Stimulated activated CD4-positive, alpha-beta T cell treated with anti-CD3 and anti-CD28 coated beads, Interleukin-4, amount 100 ng/mL, for 4 hours (primary cell): Measurements from ENCODE around the gene LTA4H.

ENCODE experiments used
- DNase-seq, 2 experiments: peaks; one replicate each; pipeline ENCODE4 v3.0.0-alpha.2; 2020

LTA4H gene

DNA sequence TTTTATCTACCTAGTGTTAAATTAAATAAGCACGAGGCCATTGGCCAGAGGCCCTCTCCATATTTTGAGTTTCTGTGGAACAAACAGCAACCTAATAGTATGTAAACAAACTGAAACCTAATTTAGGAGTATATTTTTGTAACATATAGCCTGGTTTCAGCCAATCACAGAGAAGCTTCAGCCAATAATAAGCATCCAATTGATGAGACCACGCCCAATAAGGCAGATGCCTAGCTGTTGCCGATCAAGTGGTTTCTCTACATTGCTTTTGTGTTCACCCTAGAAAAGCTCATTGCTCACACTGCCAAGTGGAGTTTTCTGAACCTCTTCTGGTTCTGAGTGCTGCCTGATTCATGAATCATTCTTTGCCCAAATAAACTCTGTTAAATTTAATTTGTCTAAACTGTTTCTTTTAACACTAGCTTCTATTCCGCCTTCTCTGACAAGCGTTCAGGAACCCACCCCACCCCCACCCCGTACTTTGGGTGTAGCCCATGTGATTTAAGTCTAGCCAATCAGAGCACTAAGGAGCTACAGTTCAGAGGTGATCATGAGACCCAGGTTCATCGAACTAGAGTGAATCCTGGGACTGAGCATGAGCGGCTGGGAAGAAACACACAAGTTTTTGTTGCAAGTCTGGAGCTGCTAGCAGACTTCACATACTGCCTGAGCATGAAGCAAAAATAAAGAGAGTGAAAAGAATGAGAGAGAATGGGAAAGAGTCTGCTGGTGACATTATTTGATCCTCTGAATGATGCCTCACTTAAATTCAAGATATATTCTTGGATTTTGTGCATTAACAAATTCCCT, 21.5 kb upstream of the LTA4H start:
- no peak for DNase-seq

DNA sequence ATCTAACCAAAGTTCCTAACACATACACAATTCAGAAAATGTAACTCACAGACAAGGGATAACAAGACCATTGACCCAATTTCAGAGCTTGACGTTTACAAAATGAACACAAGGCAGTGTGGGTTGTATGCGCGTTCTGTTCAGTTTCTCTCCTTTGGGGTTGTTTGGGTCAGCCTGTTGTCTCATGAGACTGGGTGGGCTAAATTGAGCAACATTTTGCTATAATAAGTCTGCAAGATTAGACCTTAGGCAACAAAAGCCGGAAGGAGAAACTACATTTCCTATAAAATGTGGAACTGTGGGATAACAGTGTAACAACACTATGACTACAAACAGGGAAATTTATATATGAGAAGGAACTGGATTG, 18.8 kb upstream of the LTA4H start:
- DNase-seq: no peak

DNA sequence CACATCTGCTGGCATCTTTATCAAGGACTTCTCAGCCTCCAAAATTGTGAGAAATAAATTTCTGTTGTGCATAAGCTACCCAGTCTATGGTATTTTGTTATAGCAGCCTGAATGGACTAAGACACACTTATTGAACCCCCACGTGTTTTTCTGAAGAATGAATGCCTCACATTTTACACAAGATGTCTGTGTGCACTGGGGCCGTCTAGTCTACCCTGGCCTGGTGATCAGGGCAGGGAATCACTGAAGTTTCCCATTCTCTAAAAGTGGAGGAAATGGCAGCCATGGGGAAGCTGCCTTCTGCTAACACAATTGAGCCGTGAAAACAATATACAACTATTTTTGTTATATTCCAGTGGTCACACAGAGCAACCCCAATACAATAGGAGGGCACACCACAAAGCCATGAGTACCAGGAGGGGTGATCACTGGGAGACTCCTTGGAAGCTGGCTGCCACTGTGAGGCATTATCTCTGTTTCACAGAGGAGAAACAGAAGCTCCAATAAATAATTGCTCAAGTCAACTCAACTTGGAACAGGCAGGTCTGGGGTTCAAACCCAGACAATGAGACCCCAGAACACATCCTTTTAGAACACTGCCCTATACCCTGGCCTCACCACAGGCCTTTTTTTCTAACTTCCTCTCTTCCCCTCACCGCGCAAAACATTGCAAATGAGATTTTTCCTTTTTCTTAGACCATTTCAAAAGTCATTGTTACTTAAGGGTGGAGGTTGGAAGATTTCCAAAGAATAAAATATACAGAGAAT, 18.3 kb upstream of the LTA4H start:
- no peak for DNase-seq

DNA sequence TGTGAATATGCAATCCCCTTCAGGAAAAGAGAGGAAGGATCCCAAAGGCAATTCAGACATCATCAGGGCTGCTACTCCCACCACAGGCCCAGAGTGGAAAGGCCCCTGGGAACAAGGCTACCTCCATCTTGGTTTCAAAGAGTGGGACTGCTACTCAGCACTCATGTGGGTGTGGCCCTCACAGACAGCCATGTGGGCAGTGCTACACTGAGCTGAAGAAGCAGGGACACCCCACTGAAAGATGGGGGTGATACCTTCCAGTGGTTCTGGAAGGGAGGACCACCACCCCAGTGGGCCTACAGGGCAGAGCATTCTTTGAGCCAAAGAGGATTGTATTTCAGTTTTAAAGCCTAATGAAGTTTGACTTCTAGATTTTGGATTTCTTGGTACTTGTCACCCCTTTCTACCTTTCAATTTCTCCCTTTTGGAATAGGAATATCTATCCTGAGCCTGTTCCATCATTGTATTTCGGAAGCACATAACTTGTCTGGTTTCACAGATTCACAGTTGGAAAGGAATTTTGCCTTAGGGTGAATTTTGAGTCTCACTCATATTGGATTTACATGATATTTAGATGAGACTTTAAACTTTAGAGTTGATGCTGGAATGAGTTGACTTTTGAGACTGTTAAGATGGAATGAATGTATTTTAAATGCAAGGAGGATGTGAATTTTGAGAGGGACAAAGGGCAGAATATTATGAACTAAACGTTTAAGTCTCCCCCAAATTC, 16.5 kb upstream of the LTA4H start:
- DNase-seq: no peak

DNA sequence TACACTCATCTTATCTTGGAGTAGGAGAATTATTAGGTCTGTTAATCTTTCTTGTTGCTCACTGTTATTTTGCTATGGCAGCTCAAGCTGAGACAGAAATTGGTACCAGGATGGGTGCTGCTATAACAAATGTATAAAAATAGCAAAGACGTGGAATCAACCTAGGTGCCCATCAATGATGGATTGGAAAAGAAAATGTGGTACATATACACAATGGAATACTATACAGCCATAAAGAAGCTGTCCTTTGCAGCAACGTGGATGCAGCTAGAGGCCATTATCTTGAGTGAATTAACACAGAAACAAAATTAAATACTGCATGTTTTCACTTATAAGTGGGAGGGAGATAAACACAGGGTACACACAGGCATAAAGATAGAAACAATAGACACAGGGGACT, 14.8 kb upstream of the LTA4H start:
- no peak for DNase-seq

DNA sequence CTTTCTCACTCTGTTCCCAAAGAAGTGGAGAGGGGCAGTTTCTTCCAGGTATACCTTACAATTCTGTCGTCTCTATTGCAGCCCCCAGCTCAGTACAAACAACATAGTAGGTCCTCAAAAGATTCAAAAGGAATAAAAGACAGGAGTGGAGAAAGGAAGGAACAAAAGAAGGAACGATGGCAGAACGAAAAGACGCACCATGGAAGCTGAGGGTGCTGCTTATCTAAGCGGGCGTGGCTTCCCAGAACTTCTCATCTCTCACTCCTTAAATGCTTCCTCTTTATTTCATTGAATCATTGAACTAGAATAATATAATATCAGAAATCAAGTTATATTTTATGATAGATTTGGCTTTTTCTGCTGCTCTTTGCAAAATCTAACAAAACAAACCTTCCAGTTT, 13.7 kb upstream of the LTA4H start:
- no peak for DNase-seq

DNA sequence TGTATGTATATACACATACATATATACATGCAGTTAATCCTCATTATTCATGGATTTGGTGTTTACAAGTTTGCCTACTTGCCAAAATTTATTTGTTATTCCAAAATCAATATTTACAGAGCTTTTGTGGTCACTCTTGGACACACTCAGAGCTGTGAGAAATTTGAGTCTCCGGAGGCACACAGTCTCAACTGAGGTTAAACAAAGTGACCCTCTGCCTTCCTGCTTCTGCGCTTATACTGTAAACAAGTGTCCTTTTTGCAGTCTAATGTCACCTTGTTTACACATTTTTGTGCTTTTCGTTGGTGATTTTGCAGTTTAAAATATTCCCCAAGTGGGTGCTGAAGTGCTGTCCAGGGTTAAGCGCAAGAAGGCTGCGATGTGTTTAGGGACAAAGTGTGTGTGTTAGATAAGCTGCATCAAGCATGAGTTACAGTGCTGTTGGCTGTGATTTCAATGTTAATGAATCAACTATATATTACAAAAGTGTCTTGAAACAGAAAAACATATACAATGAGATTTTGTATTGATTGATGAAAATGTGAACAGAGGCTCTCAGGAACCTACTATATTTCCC, 13.1 kb upstream of the LTA4H start:
- DNase-seq: no peak

DNA sequence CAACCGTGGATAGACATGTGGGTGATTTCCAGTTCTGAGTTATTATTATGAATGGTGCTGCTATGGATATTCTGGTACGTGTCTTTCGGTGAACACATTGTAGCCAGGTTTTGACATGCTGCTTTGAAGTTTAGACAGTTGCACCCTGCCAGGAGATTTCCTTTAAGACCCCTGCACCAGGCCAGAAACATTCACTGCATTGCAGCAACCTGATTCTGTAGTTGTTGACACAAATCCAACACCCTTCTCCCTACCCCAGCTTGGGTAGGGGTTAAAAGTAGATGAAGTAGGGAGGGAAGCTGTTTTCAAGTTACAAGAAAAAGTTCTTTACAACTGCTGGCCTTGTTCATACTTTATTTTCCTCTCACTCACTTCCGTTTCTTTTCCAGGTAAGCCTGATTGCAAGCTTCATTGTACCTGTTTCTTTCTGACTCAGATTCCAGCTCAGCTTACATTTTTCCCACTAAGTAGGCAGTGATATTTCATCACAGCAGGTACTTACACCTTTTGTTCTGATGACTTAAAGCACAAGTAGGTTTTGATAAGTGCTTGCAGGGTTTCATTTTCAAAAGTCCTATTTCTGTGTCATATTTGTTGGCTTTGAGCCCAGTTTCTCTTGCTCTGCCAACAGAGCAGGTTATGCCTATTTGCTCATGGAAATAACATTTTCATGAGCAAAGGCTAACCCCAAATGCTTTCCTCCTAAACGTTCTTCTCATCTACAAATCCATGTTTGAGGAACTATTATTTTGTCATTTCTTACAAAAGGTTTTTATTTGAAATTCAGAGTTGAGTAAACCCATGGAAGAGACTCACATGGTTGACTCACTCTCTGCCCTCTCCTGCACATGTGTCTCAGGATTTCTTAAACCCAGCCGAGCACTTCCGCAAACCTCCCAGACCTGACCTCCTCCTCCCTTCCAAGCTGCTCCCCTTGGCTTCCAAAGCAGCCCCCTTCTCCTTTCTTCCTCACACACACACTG, 12.1 kb upstream of the LTA4H start:
- no peak for DNase-seq

DNA sequence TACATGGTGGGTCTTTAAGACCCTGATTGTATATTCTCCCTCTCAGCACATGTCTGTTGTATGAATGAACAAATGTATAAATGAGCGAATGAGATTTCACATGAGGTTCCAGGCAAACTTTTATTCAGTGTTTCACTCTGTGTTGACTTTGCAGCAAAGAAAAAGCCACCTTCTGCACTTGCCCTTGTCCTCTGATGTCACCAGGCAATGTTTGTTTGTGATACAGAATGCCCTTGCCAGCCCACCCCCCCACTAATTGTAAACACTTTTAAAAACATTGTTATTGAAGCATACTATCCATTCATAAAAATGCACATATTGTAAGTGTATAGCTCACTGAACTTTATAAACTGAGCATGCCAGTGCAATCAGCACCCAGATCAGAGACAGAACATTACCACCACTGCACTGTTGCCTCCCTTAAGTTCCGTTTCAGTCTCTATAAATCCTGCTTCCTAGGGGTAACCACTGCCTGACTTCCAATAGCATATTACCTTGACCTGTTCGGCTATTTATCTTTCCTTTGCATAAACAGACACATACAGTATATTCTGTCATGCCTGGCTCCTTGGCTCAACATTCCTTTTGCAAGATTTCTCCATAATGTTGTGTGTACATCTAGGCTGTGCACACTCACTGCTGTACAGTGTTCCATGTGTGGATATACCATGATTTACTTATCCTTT, 11.3 kb upstream of the LTA4H start:
- DNase-seq: no peak

DNA sequence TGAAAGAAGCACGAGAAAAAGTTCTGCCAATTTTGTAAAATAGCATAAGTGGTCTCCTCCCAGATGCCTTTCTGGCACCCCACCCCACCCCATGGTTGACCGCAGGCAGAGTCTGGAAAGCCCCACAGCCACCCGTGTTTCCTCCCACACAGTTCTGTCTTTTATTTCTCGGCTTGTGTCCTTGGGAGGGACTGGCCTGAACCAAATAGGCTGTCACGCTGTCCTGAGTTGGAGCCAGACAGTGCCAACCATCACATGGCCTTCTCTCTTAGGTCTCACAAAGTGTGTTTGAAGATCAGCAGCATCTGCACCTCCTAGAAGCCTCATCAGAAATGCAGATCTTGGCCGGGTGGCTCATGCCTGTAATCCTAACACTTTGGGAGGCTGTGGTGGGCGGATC, 10.2 kb upstream of the LTA4H start:
- peak in 1 of 2 experiments; percentile 12 for DNase-seq

DNA sequence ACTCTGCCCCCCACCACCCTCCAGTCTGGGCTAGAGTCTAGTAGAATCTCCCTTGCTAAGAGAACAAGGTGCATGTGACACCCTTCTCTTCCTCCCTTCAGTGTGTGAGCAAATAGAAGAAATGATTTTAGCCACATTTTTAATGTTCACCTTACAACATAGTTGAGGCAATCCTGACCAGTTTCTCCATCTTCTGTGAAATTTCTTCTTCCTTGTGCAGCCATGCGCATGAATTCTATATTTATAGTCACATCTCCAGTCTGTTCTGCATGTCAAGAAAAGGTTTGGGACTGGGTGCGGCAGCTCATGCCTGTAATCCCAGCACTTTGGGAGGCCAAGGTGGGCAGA, 9.5 kb upstream of the LTA4H start:
- DNase-seq: no peak

DNA sequence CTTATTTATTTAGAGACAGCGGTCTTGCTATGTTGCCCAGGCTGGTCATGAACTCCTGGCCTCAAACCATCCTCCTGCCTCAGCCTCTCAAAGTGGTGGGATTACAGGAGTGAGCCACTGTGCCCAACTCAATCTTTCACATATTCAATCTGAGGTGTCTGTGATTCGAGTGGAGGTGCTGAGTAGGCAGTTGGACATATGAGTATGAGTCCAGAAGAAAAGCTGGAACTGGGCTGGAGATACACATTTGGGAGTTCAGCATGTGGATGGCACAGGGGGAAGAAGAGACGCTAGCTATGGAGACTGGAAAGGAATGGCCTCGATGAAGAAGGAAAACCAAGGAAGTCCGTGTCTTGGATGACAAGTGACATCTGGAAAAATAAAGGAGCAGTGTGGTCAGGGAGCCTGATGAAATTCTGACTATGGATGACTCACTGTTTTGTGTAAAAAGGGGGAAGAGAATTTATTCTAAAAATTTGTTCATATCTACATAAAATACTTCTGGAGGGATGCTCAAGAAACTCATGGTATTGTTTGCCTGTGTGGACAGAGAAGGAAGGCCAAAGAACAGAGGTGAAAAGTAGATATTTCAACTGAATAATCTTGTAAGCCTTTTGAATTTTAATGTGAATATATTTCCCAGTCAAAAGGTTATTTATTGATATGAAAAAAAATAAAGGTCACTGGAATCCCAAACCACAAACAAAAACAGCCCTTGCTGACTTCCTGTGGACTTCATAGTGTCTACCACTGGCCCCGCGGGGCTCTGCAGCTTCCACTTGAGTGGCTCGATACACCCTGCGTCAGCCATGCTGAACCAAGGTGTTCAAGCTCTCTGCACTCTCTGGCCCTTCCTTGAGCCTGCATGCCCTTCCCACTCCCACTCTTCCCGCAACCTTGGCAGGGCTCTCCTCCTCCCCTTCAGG, 8.9 kb upstream of the LTA4H start:
- DNase-seq: no peak

DNA sequence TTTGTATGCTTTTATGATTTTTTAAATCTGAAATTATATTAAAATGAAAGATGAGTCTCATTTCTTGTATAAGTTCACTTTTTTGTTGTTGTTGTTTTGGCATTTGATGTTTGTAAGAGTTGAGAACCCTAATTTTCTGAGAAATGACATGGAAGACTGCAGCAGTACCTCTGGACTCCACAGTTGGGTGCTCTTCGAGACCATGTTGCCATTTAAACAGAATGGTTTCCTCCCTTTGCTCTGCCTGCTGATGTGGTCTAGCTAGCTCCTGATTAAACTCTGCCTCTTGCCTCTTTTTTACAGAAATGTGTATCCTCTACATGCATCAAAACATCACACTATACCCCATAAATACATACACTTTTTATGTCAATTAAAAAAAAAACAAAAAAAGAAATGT, 5.8 kb upstream of the LTA4H start:
- no peak for DNase-seq

DNA sequence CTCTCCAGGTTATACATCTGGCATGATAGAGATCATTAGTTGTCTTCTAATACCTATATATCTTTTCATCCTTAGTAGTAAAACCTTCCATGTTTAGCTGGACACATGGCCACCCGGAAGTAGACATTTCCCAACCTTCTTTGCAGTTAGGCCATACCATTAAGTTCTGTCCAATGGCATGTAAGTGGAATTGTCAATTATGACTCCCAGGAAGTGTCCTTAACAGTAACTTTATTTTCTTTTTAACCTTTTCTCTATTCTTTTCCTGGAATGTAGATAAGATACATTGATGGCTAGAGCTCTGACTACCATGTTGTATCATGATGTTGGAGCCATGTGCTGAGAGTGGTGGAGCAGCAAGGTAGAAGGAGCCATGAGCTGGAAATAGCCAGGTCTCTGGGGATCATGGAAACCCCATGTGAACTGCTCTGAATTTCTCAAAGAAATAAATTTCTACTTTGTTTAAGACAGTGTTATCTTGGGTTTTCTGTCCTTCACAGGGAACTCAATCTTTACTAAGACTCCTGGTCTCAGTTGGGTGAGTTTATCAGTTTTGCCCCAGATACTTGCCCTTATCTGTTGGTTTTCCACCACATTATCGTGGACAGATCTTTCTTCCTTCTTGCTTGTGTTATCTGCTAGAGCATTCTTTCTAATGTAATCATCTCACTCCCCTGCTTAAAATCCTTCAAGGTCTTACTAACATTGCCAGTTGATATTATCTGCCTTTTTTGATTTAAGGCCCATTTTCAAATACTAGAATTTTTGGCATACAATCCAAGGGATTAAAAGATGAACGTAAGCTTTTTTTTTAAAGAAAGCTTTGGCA, 5.1 kb upstream of the LTA4H start:
- no peak for DNase-seq

DNA sequence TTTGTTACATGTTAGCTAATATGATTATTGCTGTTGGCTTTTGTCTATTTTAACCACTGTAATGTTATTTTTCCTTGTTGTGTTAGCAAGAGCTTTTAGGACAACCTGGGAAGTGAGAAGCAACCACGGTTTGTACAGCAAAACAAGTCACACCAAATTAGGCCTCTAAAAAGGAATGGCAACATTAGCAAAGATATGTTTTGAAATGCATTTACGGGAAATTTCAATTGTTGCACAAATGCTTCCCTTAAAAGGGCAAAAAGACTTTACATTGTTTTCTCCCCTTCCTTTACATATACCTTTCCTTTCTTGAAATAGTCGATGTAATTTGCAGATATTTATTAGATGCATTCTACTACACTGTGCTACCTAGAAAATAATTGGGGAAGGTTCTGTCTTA, 4.1 kb upstream of the LTA4H start:
- DNase-seq: no peak

DNA sequence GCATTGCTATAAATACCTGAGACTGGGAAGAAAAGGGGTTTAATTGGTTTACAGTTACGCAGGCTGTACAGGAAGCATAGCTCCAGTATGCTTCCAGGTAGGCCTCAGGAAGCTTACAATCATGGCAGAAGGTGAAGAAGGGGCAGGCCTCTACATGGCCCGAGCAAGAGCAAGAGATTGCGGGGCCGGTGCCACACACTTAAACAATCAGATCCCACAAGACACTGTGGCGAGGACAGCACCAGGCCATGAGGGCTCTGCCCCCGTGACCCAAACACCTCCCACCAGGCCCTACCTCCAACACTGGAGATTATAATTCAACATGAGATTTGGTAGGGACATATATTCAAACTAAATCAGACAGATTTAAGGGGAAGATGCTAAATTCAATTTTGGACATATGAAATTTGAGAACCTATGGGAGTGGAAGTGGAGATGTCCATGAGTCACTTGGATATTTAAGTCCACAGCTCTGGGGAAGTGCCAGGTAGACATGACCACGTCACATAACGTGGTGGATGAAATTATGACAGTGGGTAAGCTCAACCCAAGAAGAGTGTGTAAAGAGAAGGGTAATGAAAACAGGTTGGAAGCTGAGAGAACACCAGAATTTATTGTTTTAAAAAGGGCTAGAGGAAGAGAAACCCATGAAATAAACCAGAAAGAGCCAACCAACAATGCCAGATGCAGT, 1.5 kb upstream of the LTA4H start:
- no peak for DNase-seq

DNA sequence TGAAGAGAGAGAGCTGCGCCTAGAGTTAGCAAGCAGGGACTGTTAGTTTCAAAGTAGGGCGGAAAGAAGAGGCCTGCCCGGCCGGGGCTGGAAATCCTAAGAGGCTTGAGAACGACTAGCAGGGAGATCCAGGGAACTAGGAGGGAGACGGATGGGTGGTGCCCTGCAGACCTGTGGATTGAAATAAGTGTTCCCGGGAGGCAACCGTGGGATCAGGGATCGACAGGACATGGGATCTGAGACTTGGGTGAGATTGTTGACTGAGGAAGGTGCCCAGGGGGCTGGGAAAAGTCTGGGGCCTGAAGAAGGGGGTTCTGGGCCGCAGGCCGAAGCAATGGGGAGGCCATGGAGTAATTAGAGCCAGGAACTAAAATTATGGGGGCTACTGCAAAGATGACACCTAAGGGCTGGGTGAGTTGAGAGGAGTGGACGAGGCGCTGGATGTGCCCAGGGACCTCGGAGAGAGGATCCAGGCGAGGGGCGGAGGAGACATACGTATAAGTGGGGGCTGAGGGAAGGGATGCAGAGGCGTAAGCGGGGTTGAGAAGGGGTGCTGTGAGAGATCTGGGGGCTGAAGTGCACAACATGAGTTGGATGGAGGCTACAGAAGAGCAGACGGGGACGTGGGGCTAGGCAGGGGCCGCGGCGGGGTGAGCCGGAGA, 635 bp downstream of the LTA4H start:
- DNase-seq: peak in 1 of 2 experiments; percentile 20
